ENCODE measurements around the gene EIF4E.
A peak's percentile ranks its signal among the peaks of the same experiment; 100 is the strongest.

EIF4E gene, protein sequence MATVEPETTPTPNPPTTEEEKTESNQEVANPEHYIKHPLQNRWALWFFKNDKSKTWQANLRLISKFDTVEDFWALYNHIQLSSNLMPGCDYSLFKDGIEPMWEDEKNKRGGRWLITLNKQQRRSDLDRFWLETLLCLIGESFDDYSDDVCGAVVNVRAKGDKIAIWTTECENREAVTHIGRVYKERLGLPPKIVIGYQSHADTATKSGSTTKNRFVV

DNA sequence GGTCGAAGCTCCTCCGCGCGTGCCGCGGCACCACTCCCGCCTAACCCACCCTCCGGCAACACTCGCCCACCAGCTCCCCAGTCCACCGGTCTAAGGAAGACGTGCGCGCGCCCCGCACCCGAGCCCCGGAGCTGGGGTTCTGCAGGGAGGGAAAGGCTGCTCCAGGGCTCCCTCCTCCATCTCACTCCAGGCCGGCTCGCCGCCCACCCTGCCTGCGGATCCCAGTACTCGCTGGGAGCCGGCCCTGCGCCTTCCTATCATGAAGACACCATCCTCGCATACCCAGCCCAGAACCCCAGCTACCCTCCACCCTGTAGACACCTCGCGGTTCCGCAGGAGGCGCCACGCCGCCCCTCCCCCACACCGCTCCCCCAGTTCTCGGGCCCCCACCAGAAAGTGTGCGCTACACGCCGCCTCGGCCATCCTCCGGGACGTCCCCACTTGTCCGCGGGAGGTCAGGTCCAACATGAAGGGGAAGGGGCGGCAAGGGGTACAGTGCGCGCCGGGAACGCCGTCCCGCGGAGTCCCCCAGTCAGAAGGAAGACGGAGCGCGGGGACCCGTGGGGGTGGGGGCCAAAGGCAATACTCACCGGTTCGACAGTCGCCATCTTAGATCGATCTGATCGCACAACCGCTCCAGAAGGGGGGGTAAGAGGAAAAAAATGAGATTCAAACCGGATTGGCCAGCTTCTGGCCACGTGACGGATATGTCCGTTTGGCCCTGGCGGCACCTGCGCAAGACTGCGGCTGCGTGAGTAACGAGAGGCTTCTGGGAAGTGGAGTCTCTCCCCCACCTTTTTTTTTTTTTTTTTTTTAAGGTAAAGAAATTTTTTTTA is at the start of gene EIF4E:
EIF4E (minus strand) TSS at position 629 of the 836 bp plus-strand sequence; CDS start at position 608, 21 bp downstream.
- in situ Hi-C loops (cut with HindIII; ENCODE audit: low pct_ligation_motif_present, low pct_unique_long_range_greater_than_20kb, low sequenced_read_pairs): no loop called here
- peak; percentile 98 for DNase-seq

DNA sequence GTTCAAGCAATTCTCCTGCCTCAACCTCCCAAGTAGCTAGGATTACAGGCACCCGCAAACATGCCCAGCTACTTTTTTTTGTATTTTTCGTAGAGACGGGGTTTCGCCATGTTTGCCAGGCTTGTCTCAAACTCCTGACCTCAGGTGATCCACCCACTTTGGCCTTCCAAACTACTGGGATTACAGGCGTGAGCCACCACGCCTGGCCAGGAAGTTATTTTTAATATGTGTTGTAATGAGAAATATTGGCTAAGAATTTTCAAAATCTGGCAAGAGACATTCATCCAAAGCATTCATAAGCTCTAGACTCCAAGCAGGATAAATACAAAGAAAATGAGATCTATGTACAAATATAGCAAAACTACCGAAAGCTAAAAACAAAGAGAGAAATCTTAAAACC is 48.6 kb upstream of the EIF4E start:
- in situ Hi-C loops (cut with HindIII; ENCODE audit: low pct_ligation_motif_present, low pct_unique_long_range_greater_than_20kb, low sequenced_read_pairs): no loop called here
- no peak for DNase-seq

DNA sequence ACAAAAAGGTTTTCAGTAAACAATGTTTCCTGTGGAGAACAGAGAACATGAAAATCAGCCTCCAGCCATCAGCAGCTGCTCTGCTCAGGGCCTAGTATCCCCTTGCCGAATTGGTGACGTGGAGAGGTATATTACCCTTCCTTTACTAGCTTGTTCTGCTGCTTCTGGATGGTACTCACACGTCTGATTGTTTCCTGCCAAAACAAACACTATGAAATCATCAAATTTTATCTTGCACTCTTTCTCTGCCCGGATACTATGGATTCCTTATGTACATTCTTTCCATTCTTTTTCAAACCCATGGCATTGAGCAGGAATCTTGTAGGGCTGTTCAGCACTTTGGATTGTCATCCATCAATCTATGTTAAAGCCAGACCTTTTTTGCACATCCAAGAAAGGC is 47.8 kb upstream of the EIF4E start:
- no peak for DNase-seq
- in situ Hi-C loops (cut with HindIII; ENCODE audit: low pct_ligation_motif_present, low pct_unique_long_range_greater_than_20kb, low sequenced_read_pairs): no loop called here

DNA sequence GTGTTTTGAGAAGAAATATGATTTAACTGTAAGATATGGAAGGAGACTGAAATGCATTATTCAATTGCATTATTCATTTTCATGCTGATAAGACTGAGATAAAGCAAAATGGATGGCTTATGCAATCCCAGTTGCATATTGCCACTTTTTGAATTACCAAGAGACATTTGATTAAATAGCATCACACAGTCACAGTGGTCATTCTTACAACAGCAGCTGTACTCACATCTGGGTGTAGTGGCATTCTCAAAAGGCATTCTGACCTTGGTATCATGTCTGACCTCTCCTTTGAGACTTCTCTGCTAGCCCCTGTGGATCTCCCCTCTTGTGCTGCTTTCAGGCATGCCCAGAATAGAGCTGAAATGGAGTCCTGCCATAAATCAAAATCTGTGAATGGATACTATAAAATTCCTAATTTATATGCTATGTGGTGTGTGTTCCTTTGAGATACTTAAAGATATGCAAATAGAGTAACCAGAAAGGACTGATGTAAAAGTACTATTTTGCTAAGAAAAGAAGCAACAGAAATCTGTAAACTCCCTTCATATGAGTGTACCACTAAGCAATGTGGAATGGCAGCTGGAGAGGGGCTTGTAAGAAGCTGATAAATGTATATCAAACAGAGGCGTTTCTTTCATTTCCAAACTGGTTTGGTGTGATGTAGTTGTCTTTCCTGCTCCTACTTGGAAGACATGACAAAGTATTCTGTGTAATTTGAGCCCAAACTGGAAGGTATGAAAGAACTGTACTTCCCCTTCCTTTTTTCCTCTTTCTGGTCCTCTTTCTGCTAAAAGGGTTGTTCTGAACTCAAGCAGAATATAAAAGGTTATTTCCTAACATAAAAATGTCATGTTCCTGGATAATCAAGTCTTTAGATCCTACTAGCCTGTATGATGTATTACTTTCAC is 41.2 kb upstream of the EIF4E start:
- no peak for DNase-seq
- in situ Hi-C loops (cut with HindIII; ENCODE audit: low pct_ligation_motif_present, low pct_unique_long_range_greater_than_20kb, low sequenced_read_pairs): no loop called here

DNA sequence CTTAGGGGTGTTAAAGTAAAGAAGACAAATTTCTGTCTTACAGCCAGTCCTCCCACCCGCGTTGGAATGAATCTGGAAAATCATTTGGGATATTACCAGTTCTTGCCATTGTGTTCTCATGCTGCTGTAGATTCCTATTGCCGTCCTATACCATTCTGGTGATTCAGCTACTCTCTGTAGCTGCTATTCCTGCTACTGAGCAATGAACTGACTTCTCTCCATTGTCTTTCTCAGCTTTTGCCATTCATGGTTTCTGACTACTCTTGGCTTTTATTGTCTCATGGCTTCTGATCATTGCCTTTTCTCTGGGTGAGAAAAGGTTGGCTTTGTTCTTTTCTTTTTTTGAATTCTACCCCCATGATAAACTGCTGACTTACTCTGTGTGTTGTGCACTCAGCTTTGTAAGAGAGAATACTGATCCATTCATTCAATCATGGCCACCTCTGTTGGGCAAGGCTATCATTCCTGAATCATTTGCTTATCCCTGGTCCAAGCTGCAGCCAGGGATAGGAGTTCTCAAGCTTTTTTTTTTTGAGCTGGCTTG is 38.9 kb upstream of the EIF4E start:
- no peak for DNase-seq
- in situ Hi-C loops (cut with HindIII; ENCODE audit: low pct_ligation_motif_present, low pct_unique_long_range_greater_than_20kb, low sequenced_read_pairs): no loop called here

DNA sequence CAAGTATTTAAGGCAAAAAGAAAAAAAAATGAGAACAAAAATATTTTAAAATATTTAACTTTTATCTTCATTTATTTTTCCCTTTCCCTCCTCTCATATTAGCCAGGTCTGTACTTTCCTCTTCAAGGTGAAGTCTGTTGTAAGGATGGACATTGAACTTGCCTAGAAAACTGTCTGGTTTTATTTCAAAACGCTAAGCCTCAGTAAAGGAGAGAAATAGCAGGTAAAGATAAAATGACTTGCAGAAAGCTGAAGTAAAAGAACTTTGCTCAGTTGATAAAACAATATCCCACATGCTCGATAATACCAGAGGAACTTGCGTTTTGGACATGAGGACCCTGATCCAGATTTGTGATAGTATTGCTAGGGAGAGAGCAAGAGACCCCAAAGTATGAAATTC is 38.0 kb upstream of the EIF4E start:
- in situ Hi-C loops (cut with HindIII; ENCODE audit: low pct_ligation_motif_present, low pct_unique_long_range_greater_than_20kb, low sequenced_read_pairs): no loop called here

DNA sequence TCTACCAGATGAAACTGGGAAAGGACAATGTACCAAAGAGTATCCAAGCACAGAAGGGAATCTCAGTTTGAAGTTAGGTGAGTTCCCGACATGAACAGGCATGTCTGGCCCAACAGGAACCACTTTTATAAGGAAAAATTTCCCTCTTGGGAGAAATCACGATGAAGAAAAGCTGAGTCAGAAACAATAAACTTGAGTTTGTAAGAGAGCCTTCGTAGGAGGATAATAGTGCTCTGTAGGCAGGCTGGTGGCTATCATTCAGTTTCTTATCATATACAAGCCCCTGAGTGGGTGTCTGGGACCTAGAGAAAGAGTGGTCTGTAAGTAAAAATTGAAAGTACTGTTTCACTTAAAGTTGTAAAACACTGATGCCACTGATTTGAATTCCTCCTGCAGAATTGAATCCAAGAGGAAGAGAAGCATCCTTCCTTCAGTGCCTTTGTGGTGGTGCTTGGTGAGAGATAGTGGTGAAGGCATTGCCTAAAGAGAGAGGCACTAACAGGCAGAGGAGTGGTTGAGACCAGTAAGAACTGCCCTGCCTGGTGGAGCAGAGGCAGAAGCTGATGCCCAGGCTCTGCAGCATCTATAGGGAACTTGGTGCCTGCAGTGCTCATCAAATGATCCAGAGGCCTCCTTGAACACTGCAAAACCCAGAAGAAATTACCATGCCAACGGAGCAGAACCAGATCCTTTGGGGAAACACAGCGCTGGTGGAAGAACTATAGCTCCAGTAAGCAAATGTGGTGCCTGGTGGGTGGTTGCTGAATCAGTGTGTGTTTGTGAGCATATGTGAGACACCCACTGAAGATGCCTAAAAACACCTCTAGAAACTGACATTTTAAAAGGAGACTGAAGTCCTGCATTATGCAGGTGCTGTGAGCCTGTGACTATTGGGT is 34.9 kb upstream of the EIF4E start:
- in situ Hi-C loops (cut with HindIII; ENCODE audit: low pct_ligation_motif_present, low pct_unique_long_range_greater_than_20kb, low sequenced_read_pairs): no loop called here
- DNase-seq: no peak

More for the DNA sequence above, 38.0 kb upstream of the EIF4E start:
- DNase-seq: no peak

DNA sequence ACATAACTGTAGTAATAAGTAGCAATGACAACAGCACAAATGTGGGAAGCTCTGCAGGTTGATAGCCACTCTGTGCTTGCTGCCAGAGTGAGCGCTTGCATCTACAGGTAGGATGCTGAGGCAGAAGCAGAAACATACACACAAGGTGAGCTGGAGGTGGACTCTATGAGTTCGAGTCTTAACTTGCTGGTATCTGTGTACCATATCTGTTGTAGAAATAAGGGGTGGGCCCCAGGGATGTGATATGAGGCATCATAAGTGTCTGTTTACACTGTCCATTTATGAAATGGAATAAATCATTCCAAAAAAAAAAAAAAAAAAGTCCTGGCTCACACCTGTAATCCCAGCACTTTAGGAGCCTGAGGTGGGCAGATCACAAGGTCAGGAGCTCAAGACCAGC is 32.8 kb upstream of the EIF4E start:
- in situ Hi-C loops (cut with HindIII; ENCODE audit: low pct_ligation_motif_present, low pct_unique_long_range_greater_than_20kb, low sequenced_read_pairs): no loop called here
- DNase-seq: no peak

DNA sequence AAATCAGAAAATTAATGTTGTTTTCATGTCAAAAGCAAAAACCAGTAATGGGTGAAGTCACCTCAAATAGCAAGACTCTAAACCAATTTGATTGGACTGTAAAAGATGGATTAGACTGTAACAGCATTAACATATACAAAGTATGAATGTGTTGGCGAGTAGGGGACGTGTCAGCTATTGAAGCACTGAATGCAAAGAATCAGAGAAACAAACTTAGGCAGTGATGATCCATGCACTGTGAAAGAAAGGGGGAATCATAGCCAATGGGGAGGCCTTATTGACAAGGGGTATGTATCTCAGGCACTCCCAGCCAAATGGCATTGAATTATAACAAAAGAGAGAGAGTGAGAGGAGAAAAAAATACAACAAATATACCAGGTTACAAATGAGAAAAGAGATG is 30.5 kb upstream of the EIF4E start:
- in situ Hi-C loops (cut with HindIII; ENCODE audit: low pct_ligation_motif_present, low pct_unique_long_range_greater_than_20kb, low sequenced_read_pairs): no loop called here
- no peak for DNase-seq

DNA sequence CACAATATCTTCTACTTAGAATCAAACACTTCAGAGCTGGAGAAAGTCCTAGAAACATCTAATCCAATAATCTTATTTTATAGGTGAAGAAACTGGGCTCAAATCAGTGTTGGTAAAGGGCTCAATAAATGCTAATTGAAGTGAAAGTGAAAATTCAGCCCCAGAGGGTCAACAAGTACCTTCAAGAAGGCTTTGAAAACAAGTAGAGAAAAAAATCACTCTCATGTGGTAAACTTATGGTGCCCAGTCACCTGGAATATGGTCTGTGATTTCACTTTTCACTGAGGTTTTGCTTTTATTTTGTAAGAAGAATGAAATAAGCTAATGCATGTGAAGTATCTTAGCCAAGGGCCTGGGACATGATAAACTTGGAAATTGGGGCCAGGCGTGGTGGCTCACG is 29.1 kb upstream of the EIF4E start:
- DNase-seq: no peak
- in situ Hi-C loops (cut with HindIII; ENCODE audit: low pct_ligation_motif_present, low pct_unique_long_range_greater_than_20kb, low sequenced_read_pairs): no loop called here

DNA sequence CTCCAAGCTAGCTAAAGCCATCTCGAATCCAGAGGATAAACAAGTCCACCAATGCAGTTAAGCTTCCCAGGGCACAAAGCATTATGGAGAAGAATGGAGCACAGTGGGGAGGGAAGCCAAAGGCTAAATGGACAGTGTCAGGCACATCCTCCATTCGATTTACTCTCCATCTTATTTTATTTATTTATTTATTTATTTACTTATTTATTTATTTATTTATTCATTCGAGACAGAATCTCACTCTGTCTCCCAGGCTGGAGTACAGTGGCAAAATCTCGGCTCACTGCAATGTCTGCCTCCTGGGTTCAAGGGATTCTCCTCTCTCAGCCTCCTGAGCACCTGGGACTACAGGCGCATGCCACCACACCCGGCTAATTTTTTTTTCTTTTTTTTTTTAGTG is 26.3 kb upstream of the EIF4E start:
- in situ Hi-C loops (cut with HindIII; ENCODE audit: low pct_ligation_motif_present, low pct_unique_long_range_greater_than_20kb, low sequenced_read_pairs): no loop called here
- no peak for DNase-seq

DNA sequence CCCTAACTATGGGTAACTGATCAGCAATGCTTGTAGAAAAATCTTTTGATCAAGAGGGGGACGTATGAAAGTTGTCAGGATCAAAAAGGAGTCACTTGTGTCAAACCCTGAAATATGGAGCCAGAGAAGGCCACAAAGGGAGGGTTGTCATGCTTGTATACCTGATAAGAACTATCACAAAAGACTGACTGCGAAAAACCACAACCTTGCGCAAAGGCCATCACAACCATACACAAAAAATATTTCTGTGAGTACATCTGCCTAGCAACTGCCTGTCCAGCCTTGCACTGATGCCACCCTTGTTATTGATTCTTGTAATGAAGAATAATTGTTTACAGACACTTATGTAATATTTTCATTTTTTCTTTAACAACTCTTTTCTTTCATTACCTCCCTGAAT is 22.8 kb upstream of the EIF4E start:
- no peak for DNase-seq
- in situ Hi-C loops (cut with HindIII; ENCODE audit: low pct_ligation_motif_present, low pct_unique_long_range_greater_than_20kb, low sequenced_read_pairs): no loop called here

DNA sequence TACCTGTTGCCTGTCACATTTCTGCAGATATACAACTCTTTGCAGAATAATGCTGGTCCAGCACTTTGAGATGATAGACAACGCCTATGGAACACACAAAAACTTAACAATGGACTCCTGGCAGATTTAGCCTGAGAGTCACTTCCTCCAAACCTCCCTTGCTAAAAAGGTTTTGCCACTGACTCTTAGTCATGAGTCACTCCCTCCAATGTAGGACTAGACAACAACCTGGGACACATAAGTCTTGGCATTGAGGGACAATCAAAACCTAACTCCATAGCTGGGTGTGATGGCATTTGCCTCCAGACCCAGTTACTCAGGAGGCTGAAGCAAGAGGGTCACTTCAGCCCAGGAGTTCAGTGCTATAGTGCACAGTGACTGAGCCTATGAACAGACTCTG is 22.0 kb upstream of the EIF4E start:
- no peak for DNase-seq
- in situ Hi-C loops (cut with HindIII; ENCODE audit: low pct_ligation_motif_present, low pct_unique_long_range_greater_than_20kb, low sequenced_read_pairs): no loop called here

DNA sequence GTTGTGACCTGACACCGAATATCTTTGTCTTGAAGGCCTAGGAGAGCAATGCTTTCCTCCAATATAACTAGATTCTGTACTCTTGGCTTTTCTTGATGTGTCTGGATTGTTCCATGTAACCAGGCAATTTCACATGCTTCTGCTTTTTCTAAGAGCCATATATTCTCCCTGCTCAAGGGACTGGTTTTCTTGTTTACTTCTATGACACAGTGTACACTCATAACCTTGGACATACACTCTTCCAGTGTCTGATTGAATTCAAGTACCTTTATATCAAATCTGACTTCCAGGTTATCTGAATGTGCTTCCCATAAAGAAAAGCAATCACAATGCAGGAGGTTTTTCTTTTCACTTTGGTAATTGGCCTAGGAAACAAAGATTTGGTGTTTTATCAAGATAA is 17.4 kb upstream of the EIF4E start:
- no peak for DNase-seq
- in situ Hi-C loops (cut with HindIII; ENCODE audit: low pct_ligation_motif_present, low pct_unique_long_range_greater_than_20kb, low sequenced_read_pairs): no loop called here

DNA sequence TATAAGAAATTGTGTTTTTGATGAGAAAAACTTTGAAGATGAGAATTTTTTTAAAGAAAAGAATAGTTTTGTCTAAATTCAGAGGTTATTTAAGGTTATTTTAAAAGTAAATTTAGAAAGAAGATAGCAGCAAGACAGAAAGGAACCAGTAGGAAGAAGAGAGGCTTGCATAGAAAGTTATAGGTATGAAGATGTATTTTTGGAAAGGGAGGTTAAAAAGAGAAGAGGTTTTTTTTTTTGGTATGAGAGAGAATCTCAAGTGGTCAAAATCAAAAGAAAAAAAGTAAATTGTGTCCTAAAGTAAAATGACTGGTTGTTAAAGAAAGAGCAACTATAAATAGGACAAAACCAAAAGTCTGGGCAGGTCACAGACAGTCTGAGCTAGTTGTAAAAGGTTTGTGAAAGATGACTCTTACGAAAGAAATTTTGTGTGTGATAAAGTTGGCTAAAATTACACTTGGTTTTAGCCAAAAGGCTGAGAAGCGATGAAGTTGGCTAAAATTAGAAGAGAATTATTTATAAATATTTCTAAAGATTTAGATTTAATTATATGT is 16.4 kb upstream of the EIF4E start:
- DNase-seq: no peak
- in situ Hi-C loops (cut with HindIII; ENCODE audit: low pct_ligation_motif_present, low pct_unique_long_range_greater_than_20kb, low sequenced_read_pairs): no loop called here

DNA sequence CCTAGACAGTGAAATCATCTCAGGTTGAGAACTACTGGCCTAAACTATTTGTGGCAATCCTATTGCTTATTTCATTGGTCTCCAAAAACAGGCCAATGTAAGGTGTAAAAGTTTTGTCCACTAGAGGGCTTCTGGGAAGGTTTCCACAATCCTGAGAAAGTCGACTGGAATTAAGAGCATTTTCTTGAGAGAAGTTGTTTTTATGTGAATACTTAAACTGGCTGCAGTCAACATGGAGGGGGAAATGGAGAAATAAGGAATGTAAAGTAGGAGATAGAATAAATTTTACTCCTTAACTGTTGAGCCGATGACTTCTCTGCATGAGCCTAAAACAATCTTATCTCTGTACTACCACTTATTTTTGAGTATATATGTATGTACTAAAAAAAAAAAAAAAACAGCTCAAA is 11.0 kb upstream of the EIF4E start:
- in situ Hi-C loops (cut with HindIII; ENCODE audit: low pct_ligation_motif_present, low pct_unique_long_range_greater_than_20kb, low sequenced_read_pairs): no loop called here
- peak; percentile 61 for DNase-seq

DNA sequence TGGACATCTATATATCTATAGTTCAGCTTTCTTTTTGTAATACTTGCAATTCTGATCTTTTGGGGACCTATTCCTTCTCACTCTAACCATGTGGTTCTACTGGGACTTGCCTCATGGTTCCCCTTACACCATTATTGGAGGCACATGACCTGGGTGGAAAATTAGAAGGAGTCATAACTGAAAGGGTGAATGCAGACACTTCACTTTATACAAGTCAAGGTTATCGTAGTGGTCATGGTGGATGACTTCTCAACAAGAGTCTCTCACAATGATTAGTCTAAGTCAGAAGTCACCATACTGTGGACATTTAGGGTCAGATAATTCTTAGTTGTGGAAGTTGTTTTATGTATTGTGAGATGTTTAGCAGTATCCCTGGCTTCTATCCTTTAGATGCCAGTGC is 10.5 kb upstream of the EIF4E start:
- no peak for DNase-seq
- in situ Hi-C loops (cut with HindIII; ENCODE audit: low pct_ligation_motif_present, low pct_unique_long_range_greater_than_20kb, low sequenced_read_pairs): no loop called here

Measured in ACHN (cell line).